ENCODE data around the gene HSBP1L1.

The HSBP1L1 gene

DNA sequence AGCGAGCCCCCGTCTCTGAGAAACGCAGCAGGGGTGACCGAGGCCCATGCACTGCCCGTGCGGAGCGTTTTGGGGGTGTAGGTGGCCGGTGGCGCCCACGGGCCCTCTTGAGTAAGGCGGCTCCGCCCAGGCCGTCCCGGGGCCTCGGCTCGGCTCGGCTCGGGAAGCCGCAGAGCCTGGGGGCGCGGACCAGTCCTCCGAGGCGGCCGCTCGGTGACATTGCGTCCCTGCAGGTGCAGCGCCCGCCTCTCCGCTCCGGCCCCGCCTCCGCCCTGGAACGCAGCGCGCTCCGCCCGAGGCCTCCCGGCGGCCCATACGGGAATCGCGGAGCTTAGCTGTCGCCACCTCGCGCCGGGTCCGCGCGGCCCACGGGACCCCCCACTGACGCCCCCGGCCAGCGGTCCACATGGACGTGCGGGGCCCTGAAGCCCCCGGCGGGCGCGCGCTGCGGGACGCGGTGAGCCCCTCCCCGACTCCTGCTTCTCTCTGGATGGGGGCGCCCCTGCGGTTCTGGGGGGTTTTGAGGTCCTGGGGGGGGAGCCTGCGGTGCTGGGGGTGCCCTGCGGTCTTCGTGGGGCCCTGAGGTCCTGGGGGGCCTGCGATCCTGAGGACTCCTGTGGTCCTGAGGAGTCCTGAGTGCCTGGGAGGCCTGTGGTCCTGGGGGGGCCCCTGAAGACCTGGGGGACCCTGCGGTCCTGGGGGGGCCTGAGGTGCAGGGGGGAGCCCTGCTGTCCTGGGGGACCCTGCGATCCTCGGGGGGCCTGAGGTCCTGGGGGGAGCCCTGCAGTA is at the start of gene HSBP1L1:
Gene HSBP1L1, plus strand, starts transcription at position 314 of the 789 bp plus-strand sequence. Its CDS starts 93 bp downstream, at position 407.
- DNase-seq (ENCODE audit: low spot score), result no peak

GRCh38 chr18:79915161-79916127 is 49.0 kb upstream of the HSBP1L1 start:
- DNase-seq (ENCODE audit: low spot score), result no peak

- no peak for DNase-seq (ENCODE audit: low spot score)
Observed at GRCh38 chr18:79916128-79916494, 48.3 kb upstream of the HSBP1L1 start.

DNA sequence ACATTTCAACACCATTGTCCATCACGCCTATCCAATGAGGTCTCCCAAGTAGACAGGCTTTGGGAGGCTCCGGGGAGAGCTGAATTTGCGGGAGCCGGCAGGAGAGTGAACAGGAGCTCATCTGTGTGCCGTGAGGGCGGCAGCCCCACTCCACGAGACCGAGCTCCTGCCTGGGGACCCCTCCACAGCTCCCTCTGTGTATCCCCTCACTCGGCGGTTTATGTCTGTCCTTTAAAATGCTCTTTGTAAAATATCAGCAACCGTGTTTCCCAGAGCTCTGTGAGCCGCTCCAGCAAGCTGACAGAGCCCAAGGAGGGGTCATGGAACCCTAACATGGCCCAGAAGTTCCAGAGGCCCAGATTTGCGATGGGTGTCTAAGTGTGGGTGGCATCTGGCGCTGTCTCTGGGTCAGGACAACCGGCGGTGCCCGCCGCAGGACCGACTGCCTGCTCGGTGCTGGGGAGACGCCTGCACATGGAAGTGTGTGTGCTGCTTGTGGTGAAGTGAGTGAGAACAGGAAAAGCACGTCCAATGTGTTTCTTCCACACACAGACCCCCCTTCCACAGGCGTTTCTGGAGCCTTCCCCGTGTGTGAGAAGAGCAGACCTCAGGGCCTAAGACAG is 47.8 kb upstream of the HSBP1L1 start:
- DNase-seq (ENCODE audit: low spot score), result no peak

- no peak for DNase-seq (ENCODE audit: low spot score)
Observed at GRCh38 chr18:79917169-79917852, 47.1 kb upstream of the HSBP1L1 start.

GRCh38 chr18:79917853-79918614 is 46.4 kb upstream of the HSBP1L1 start:
- no peak for DNase-seq (ENCODE audit: low spot score)

GRCh38 chr18:79918615-79919011 is 45.8 kb upstream of the HSBP1L1 start:
- DNase-seq (ENCODE audit: low spot score), result no peak

DNA sequence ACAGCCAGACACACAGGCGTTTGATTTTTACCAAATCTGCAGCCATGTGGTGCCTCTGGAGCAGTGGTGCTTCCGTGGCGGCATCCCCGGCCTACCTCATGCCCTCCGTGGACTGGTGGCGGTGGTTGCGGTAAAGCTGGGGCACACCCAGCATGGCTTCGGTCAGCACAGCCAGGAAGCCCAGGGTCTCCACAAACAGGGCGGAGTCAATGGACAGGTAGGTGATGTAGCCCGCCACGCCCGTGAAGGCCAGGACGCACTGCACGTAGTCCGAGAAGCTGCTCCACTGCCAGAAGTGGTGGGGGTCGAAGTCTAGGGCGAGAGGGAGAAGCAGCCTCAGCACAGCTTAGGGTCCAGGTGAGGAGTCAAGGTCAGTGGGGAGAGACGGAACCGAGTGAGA is 45.4 kb upstream of the HSBP1L1 start:
- DNase-seq (ENCODE audit: low spot score), result no peak

DNA sequence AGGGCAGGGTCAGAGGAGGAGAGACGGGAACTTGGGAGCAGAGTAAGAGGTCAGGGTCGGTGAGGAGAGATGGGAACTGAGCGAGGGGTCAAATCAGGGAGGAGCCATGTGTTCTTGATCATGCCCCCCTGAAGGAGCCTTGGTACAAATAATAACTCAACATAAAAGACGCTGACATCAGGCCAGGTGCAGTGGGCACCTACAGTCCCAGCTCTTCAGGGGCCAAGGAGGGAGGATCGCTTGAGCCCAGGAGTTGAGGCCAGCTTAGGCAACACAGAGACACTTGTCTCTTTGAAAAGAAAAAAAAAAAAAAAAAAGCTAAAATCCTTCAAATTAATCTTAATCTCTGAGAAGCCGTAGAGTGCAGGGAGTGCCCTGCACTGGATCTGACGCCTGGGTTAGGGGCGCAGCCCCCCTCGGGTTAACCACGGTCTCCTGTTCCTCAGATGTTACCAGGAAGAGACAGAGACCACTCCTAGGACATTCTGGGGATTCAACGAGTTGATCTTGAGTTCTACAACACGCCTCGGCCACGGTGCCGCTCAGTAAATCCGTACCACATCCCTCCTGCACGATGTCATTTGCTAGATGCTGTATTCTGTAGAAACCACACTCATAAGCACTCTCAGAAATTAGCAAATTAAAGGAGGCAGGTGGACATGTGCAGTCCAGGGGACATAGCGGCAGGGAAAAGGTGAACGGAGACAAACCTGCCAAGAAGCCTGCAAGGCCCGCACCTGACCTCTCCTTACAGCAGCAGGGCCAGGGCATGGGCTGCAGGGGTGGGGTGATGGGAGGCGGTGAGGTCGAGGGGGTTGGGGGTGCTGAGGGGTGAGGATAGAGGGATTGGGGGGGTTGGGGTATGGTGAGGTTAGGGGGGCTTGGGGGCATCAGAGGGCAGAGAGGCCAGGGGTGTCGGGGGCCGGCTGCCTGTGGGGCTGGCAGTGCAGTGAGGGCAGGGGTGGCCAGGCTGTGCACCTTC is 42.2 kb upstream of the HSBP1L1 start:
- DNase-seq (ENCODE audit: low spot score), result no peak

DNA sequence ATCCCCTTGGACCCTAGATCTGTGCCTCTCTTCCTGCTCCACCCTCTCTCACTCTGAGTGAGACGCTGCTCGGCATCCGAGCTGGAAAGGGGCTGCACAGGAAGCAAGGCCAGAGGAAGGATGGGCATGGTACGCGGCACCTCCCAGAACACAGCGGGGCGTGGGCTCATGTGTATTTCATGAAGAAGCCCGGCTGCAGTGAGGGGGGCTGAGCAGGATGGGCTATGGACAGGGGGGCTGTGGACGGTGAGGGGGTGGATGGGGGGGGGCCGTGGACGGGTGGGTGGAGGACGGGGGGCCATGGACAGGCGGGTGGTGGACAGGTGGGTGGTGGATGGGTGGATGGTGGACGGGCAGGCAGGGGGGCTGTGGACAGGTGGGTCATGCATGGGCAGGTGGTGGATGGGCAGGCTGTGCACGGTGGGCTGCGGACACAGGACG is 41.5 kb upstream of the HSBP1L1 start:
- DNase-seq (ENCODE audit: low spot score), result no peak

DNA sequence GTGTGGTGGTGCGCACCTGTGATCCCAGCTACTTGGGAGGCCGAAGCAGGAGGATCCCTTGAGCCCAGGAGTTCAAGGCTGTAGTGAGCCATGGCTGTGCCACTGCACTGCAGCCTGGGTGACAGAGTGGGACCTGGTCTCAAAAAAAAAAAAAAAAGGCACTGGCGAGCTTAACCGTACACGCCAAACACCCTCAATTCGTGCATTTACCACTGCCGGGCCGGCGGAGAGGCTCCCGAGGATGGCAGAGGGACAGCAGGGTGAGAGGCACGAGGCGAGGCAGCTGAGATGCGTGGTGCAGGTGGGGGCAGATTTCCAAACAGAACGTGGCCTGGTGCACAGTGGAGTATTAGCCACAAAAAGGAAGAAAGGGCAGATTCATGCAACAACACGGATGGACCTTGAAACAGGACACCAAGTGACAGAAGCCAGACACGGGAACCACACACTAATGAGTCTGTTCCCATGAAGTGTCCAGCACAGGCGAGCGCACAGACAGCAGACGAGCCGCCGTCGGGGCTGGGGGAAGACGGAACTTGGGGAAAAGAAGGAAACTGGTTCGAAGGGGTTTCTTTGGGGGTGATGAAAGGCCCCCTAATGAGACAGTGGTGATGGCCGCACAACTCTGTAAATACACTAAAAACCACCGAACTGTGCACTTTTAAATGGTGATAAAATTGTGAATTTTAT is 40.4 kb upstream of the HSBP1L1 start:
- DNase-seq (ENCODE audit: low spot score), result no peak

GRCh38 chr18:79924814-79925731 is 39.4 kb upstream of the HSBP1L1 start:
- DNase-seq (ENCODE audit: low spot score), result peak; percentile 32

- no peak for DNase-seq (ENCODE audit: low spot score)
Observed at GRCh38 chr18:79926306-79926705, 38.1 kb upstream of the HSBP1L1 start.

DNA sequence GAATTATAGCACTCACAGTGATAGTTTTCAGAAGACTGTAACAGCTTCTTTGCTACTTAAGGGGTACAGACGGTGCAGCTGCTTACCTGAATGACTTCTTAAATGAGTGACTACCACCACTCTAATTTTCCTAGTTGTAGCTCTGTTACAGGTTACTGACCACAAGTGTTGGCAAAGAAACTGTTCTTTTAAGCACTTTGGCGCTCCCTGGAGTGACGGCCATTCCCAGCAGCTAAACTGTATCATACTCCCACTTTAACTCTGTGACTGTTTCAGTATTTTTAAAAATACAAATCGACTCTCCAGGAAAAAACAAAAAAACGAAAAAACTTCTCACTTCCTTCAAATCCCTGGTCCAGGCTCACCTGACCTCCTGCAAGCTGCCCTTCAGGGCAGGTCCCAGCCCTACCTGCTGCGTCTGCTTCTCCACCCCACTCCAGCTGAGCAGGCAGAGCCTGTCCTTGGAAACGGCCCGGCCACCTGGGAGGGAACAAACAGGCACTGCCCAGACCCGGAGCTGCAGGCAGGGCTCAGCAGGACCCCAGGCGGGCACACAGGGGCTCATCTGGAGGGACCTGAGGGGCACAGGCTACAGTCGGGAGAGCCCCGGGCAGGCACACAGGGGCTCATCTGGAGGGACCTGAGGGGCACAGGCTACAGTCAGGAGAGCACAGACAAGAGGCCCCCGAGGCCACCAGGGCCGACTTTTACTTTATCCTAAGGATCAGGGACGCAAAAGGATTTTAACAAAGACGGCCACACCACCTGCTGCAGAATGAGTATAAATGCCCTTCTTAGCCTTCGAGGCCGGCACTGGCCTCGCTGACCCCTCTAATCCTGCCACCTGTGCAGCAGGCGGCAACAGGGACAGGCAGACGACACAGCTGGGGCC is 37.5 kb upstream of the HSBP1L1 start:
- DNase-seq (ENCODE audit: low spot score), result no peak

DNA sequence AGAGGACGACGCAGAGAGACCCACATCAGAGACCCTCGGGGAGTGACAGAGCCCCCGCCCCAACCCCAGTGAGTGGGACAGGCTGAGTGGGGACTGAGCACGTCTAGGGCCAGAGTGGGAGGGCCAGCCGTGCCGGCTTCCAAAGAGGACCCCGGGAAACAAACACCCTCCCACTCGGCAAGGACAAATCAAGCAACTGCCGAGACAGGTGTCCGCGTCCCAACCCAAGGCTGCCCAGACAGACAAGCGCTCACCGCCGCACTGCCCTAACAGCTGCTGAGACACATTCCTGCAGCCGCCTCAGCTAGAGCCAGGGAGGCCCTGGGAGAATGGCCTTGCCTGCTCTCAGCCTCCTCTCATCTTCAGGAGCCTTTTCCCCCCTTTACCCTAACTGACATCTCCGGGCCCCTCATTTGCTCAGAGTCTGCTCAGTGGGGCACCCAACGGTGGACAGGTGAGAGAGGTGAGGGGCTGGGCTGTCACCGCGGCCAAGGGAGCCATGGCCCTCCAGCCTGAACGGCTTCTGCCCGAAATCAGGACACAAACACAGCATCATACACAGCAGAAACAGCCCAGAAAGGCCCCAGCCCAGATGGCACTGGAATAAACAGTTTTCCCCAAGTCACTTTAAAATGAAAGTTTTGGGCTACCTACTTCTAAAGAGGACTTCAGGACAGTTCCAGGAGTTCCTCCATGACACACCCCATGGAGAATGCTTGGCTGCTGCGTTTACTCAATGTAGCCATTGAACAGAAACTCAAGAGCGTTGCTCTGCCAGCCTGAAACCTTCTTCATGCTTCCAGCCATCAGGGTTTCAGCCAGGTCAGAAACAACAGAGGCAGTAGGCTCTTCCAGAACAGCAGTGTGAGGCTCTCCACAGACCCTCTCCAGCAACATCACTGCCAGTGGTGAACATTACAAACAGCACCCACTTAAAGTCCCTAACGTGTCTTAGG is 36.6 kb upstream of the HSBP1L1 start:
- DNase-seq (ENCODE audit: low spot score), result no peak

GRCh38 chr18:79928563-79928960 is 35.9 kb upstream of the HSBP1L1 start:
- no peak for DNase-seq (ENCODE audit: low spot score)

All from globus pallidus (tissue), 1 donor.